T-cell (primary cell): ENCODE data around the gene SLC23A2. TPM values are rescaled to one million over a fixed set of nuclear protein-coding genes. Genes with fewer than 3 reads are reported as not detected.
A peak's percentile ranks its signal among the peaks of the same experiment; 100 is the strongest.
"Not testable (repeated sequence)": the region's sequence is repeated elsewhere in the genome, so short reads cannot be mapped to it uniquely, and the experiment has no call there.

Experiments
- ATAC-seq, 4 experiments: fragments of 200-7000 bp in 3 of 4; fragments of 150-1000 bp in 1 of 4; cut with Tn5 transposase; replicated peaks in 1 of 4; 1 replicate in 3 of 4; 2 replicates in 1 of 4; pipeline ENCODE4 v1.10.0; 2021; ENCODE audit warnings: moderate library complexity in 3 of 4, mild to moderate bottlenecking in 2 of 4, moderate number of reproducible peaks in 1 of 4
- CTCF ChIA-PET, 2 donors: fragments of 300-600 bp; sonication (Branson Sonifier 250); formaldehyde crosslinking; loops; one replicate each; lab custom pipeline; 2022; ENCODE audit warnings: antibody characterized with exemption in 2 of 2; lab: Charles Lee
- POLR2A ChIA-PET, 2 donors: fragments of 300-600 bp; sonication (Branson Sonifier 250); formaldehyde crosslinking; loops; one replicate each; lab custom pipeline; 2022; ENCODE audit warnings: antibody characterized with exemption in 2 of 2; lab: Charles Lee
- DNase-seq, 35 experiments: peaks; one replicate each; pipeline versions ENCODE4 v3.0.0 to v3.0.0-alpha.2; 2013 to 2023
- H3K27ac ChIP-seq: one replicate; pipeline ENCODE4 v1.5.1; 2013; ENCODE audit warnings: low read length
- H3K27me3 ChIP-seq, 2 experiments: replicated peaks in 1 of 2; 1 replicate in 1 of 2; 2 replicates in 1 of 2; pipeline versions ENCODE4 v1.6.1 to v1.7.0; 2013; ENCODE audit warnings: low read length in 1 of 2, mixed read lengths in 1 of 2; ENCODE audit not compliant: control insufficient read depth in 2 of 2, insufficient read depth in 2 of 2; ENCODE audit errors: extremely low read depth in 1 of 2
- H3K36me3 ChIP-seq, 2 donors: 1 replicate in 1 of 2; 2 replicates in 1 of 2; pipeline versions ENCODE4 v1.6.1 to v1.7.0; 2013; ENCODE audit warnings: low read length in 1 of 2; ENCODE audit not compliant: control insufficient read depth in 2 of 2, insufficient read depth in 1 of 2; ENCODE audit errors: extremely low read depth in 1 of 2
- H3K4me1 ChIP-seq, 2 experiments: 1 replicate in 1 of 2; 2 replicates in 1 of 2; pipeline versions ENCODE4 v1.6.1 to v1.7.0; 2013; ENCODE audit warnings: low read length in 2 of 2, mixed read lengths in 1 of 2; ENCODE audit not compliant: insufficient read depth in 2 of 2, control insufficient read depth in 1 of 2; ENCODE audit errors: extremely low read depth in 1 of 2
- H3K4me3 ChIP-seq, 2 donors: 1 replicate in 1 of 2; 2 replicates in 1 of 2; pipeline versions ENCODE4 v1.5.1 to v1.7.0; 2013; ENCODE audit warnings: mild to moderate bottlenecking in 2 of 2, low read length in 1 of 2, moderate library complexity in 1 of 2; ENCODE audit not compliant: control insufficient read depth in 1 of 2; ENCODE audit errors: extremely low read depth in 1 of 2
- H3K9me3 ChIP-seq: 2 replicates; pipeline ENCODE4 v1.7.0; 2013
- H3K27ac Mint-ChIP-seq, 2 donors: one replicate each; pipeline ENCODE4 v1.8.0; 2020 to 2021; ENCODE audit warnings: mild to moderate bottlenecking in 2 of 2, mixed read lengths in 2 of 2
- H3K27me3 Mint-ChIP-seq, 2 donors: one replicate each; pipeline ENCODE4 v1.8.0; 2021 to 2022; ENCODE audit warnings: mixed read lengths in 2 of 2
- H3K36me3 Mint-ChIP-seq: one replicate; pipeline ENCODE4 v1.8.0; 2021; ENCODE audit warnings: mixed read lengths
- H3K4me1 Mint-ChIP-seq, 3 donors: one replicate each; pipeline ENCODE4 v1.8.0; 2020 to 2022; ENCODE audit warnings: mixed read lengths in 3 of 3, mild to moderate bottlenecking in 1 of 3
- H3K4me3 Mint-ChIP-seq, 3 donors: one replicate each; pipeline ENCODE4 v1.8.0; 2020 to 2022; ENCODE audit warnings: mild to moderate bottlenecking in 3 of 3, mixed read lengths in 3 of 3, moderate library complexity in 3 of 3
- H3K9me3 Mint-ChIP-seq, 3 donors: one replicate each; pipeline ENCODE4 v1.8.0; 2020 to 2022; ENCODE audit warnings: mixed read lengths in 3 of 3
- WGBS: methylation state at CpG from one replicate; pipeline ENCODE4 v1.1.5; 2013; ENCODE audit warnings: missing lambda C conversion rate; ENCODE audit not compliant: insufficient coverage; 5-methylcytosine and 5-hydroxymethylcytosine counted together
- total RNA-seq, 35 experiments: library from RNA in 6 of 35; stranded (reverse) in 6 of 35; fragments of 120-200 nt in 1 of 35; gene quantifications; one replicate each; pipeline versions ENCODE4 v1.2.1 to v1.2.4 and lab custom pipeline; 2013 to 2026

The SLC23A2 gene
- total RNA-seq, 5 donors from 2014 or later (not counting 1 experiment from before 2014, with no cell fraction given) = 17.7 to 22.9 (median 20.9) TPM

GRCh38 chr20:5020760-5021159 lies 19.4 kb upstream of the SLC23A2 start:
- Mint-ChIP-seq H3K27me3 (no peaks in the 10 kb centered on the region), H3K4me1 (no peaks in the 10 kb centered on the region)

GRCh38 chr20:5013682-5014447 lies 12.6 kb upstream of the SLC23A2 start:
- no peaks in the 10 kb centered on the region for H3K27me3 Mint-ChIP-seq
- no peak for DNase-seq
- 100% methylated on average over 1 of the region's 8 CpGs for WGBS

More at GRCh38 chr20:5020760-5021159, 19.4 kb upstream of the SLC23A2 start:
- H3K9me3 ChIP-seq = no peaks in the 10 kb centered on the region
- H3K36me3 Mint-ChIP-seq = no peaks in the 10 kb centered on the region
- H3K4me3 Mint-ChIP-seq = no peak overlapping the region
- H3K27ac ChIP-seq = no peak overlapping the region
- ATAC-seq (no peak), DNase-seq (no peak)
- CTCF ChIA-PET = interaction anchor here in 1 of 2 donors (0.5 to 0.6 kb wide), 2 partner anchors 90 to 190 kb away, joined by 3 read pairs; no protein-coding TSS in a partner anchor
- H3K9me3 Mint-ChIP-seq = no peaks in the 10 kb centered on the region
- no peaks in the 10 kb centered on the region for H3K27me3 ChIP-seq
- POLR2A ChIA-PET = no interaction called here
- H3K27ac Mint-ChIP-seq = no peak overlapping the region
- H3K36me3 ChIP-seq = no peaks in the 10 kb centered on the region
- H3K4me3 ChIP-seq = no peak overlapping the region
- no peaks in the 10 kb centered on the region for H3K4me1 ChIP-seq
- WGBS = 79% methylated on average over 4 of the region's 5 CpGs

GRCh38 chr20:5008759-5009158 lies 7.4 kb upstream of the SLC23A2 start:
- Mint-ChIP-seq H3K4me1 (peaks cover 14 to 15% (median 15%) of the 10 kb centered on the region in 3 donors), H3K4me3 (no peak overlapping the region), H3K36me3 (no peaks in the 10 kb centered on the region), H3K27ac (peak overlapping the region; percentile 16 to 61), H3K9me3 (no peaks in the 10 kb centered on the region), H3K27me3 (no peaks in the 10 kb centered on the region)
- H3K36me3 ChIP-seq = no peaks in the 10 kb centered on the region
- ChIA-PET POLR2A (no interaction called here), CTCF (no interaction called here)
- no peak for DNase-seq
- H3K4me3 ChIP-seq = no peak overlapping the region
- H3K9me3 ChIP-seq = no peaks in the 10 kb centered on the region
- no peak overlapping the region for H3K27ac ChIP-seq
- ATAC-seq = no peak
- H3K4me1 ChIP-seq = peaks cover 2 to 8% of the 10 kb centered on the region in 2 experiments
- WGBS = 29% methylated on average over 5 of the region's 5 CpGs
- peaks cover 0 to 4% of the 10 kb centered on the region in 2 experiments for H3K27me3 ChIP-seq

More at GRCh38 chr20:5013682-5014447, 12.6 kb upstream of the SLC23A2 start:
- Mint-ChIP-seq H3K27ac (no peak overlapping the region), H3K4me3 (no peak overlapping the region), H3K4me1 (peaks cover 5 to 10% (median 7%) of the 10 kb centered on the region in 3 donors), H3K36me3 (no peaks in the 10 kb centered on the region), H3K9me3 (no peaks in the 10 kb centered on the region)
- POLR2A ChIA-PET = no interaction called here
- Histone ChIP-seq H3K4me1 (peaks cover 2% of the 10 kb centered on the region in 2 experiments), H3K27me3 (peaks cover 0 to 4% of the 10 kb centered on the region in 2 experiments), H3K4me3 (no peak overlapping the region), H3K36me3 (no peaks in the 10 kb centered on the region), H3K9me3 (no peaks in the 10 kb centered on the region), H3K27ac (no peak overlapping the region)
- ATAC-seq = no peak
- CTCF ChIA-PET = no interaction called here

- ChIA-PET CTCF (interaction anchor here in 1 of 2 donors (0.7 to 0.8 kb wide), 2 partner anchors 53 to 258 kb away, joined by 3 to 4 read pairs; no protein-coding TSS in a partner anchor), POLR2A (no interaction called here)
- Mint-ChIP-seq H3K4me1 (peaks cover 22 to 23% (median 22%) of the 10 kb centered on the region in 3 donors), H3K4me3 (no peak overlapping the region), H3K9me3 (no peaks in the 10 kb centered on the region), H3K36me3 (no peaks in the 10 kb centered on the region), H3K27me3 (no peaks in the 10 kb centered on the region), H3K27ac (no peak overlapping the region)
- no peaks in the 10 kb centered on the region for H3K27me3 ChIP-seq
- peaks cover 2 to 20% of the 10 kb centered on the region in 2 experiments for H3K4me1 ChIP-seq
- no peak for ATAC-seq
- H3K4me3 ChIP-seq = no peak overlapping the region
- no peak for DNase-seq
- no peaks in the 10 kb centered on the region for H3K9me3 ChIP-seq
- no peaks in the 10 kb centered on the region for H3K36me3 ChIP-seq
- WGBS = no CpG with 5 or more reads among the region's 4 CpGs
- H3K27ac ChIP-seq = no peak overlapping the region
Observed at GRCh38 chr20:5005326-5005725, 4.0 kb upstream of the SLC23A2 start.

GRCh38 chr20:5004825-5005224 lies 3.5 kb upstream of the SLC23A2 start:
- H3K27me3 ChIP-seq, H3K27ac Mint-ChIP-seq, POLR2A ChIA-PET, H3K36me3 ChIP-seq, H3K27me3 Mint-ChIP-seq, H3K9me3 Mint-ChIP-seq, H3K4me3 ChIP-seq, ATAC-seq, H3K4me3 Mint-ChIP-seq, H3K27ac ChIP-seq, DNase-seq, H3K9me3 ChIP-seq, H3K36me3 Mint-ChIP-seq: not testable (repeated sequence)
- peaks cover 27 to 28% (median 27%) of the 10 kb centered on the region in 3 donors for H3K4me1 Mint-ChIP-seq
- no CpG with 5 or more reads among the region's 8 CpGs for WGBS
- peaks cover 7 to 25% of the 10 kb centered on the region in 2 experiments for H3K4me1 ChIP-seq
- CTCF ChIA-PET = interaction anchor here in 1 of 2 donors (0.7 to 0.8 kb wide), 2 partner anchors 54 to 257 kb away, joined by 3 to 4 read pairs; no protein-coding TSS in a partner anchor

- Histone ChIP-seq H3K36me3 (no peaks in the 10 kb centered on the region), H3K9me3 (no peaks in the 10 kb centered on the region), H3K27ac (no peak overlapping the region), H3K4me3 (no peak overlapping the region), H3K27me3 (no peaks in the 10 kb centered on the region), H3K4me1 (peaks cover 8 to 31% of the 10 kb centered on the region in 2 experiments)
- POLR2A ChIA-PET = no interaction called here
- ATAC-seq (no peak), DNase-seq (no peak)
- Mint-ChIP-seq H3K27ac (no peak overlapping the region), H3K27me3 (no peaks in the 10 kb centered on the region), H3K4me1 (peaks cover 29 to 31% (median 30%) of the 10 kb centered on the region in 3 donors), H3K9me3 (no peaks in the 10 kb centered on the region), H3K36me3 (no peaks in the 10 kb centered on the region), H3K4me3 (peak overlapping the region in 1 of 3 donors; percentile 1)
- CTCF ChIA-PET = no interaction called here
- WGBS = 74% methylated on average over 2 of the region's 3 CpGs
Observed at GRCh38 chr20:5003626-5004025, 2.3 kb upstream of the SLC23A2 start.
